ENCODE measurements around the gene LRRC52. TPM values are rescaled to one million over a fixed set of nuclear protein-coding genes. Genes with fewer than 3 reads are reported as not detected.

Gene LRRC52
- total RNA-seq, 2 donors from 2014 or later = not detected

DNA sequence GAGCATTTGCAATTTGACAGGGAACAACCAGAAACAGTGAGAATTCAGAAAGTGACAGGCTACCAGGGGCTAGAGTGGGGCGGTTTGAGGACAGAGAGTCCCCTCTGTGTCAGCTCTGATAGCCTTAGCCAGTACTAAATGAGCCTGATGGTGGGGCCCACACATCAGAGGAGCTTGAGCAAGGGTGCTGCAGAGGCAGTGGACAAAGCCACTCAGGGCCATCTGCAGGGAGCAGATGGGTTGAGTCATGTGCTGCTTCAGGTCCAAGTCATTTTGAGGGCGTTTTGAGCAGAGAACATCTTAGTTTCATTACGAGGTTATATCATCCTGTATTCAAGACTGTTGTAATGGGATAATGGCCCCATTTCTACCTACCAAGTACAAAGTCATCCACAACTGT lies 7.7 kb downstream of the LRRC52 start:
- Histone ChIP-seq H3K4me3 (ENCODE audit: low read length) (no peak overlapping the region), H3K4me1 (ENCODE audit: control insufficient read depth, insufficient read depth, low read length) (no peaks in the 10 kb centered on the region), H3K27me3 (ENCODE audit: control insufficient read depth, insufficient read depth, low read length, poor library complexity, severe bottlenecking) (peaks cover 10% of the 10 kb centered on the region), H3K9me3 (ENCODE audit: control insufficient read depth, low read length) (no peaks in the 10 kb centered on the region), H3K9ac (ENCODE audit: extremely low read depth, low read length, poor library complexity, severe bottlenecking) (no peak overlapping the region), H3K27ac (ENCODE audit: low read depth, low read length) (no peak overlapping the region), H3K36me3 (ENCODE audit: control insufficient read depth, insufficient read depth, low read length) (no peaks in the 10 kb centered on the region)
- Mint-ChIP-seq H3K9me3 (no peaks in the 10 kb centered on the region), H3K27ac (no peak overlapping the region), H3K4me1 (no peaks in the 10 kb centered on the region), H3K4me3 (no peak overlapping the region), H3K36me3 (ENCODE audit: low read depth) (no peaks in the 10 kb centered on the region), H3K27me3 (ENCODE audit: insufficient read depth) (peaks cover 31% of the 10 kb centered on the region)
- WGBS, 2 experiments (ENCODE audit: insufficient coverage in 1 of 2, insufficient read length in 1 of 2) = 80 to 88% methylated on average over 1 to 3 of the region's 3 CpGs
- TF ChIP-seq, protein P1, sequence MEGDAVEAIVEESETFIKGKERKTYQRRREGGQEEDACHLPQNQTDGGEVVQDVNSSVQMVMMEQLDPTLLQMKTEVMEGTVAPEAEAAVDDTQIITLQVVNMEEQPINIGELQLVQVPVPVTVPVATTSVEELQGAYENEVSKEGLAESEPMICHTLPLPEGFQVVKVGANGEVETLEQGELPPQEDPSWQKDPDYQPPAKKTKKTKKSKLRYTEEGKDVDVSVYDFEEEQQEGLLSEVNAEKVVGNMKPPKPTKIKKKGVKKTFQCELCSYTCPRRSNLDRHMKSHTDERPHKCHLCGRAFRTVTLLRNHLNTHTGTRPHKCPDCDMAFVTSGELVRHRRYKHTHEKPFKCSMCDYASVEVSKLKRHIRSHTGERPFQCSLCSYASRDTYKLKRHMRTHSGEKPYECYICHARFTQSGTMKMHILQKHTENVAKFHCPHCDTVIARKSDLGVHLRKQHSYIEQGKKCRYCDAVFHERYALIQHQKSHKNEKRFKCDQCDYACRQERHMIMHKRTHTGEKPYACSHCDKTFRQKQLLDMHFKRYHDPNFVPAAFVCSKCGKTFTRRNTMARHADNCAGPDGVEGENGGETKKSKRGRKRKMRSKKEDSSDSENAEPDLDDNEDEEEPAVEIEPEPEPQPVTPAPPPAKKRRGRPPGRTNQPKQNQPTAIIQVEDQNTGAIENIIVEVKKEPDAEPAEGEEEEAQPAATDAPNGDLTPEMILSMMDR (conservative IDR thresholded peaks at IDR 0.05) = no peak
- no peak for DNase-seq

- no peak overlapping the region for H3K27ac ChIP-seq (ENCODE audit: low read depth, low read length)
- peaks cover 8% of the 10 kb centered on the region for H3K4me1 Mint-ChIP-seq
- no peak overlapping the region for H3K4me3 Mint-ChIP-seq
- H3K4me1 ChIP-seq (ENCODE audit: control insufficient read depth, insufficient read depth, low read length) = no peaks in the 10 kb centered on the region
- no peak overlapping the region for H3K27ac Mint-ChIP-seq
- H3K27me3 Mint-ChIP-seq (ENCODE audit: insufficient read depth) = peaks cover 17% of the 10 kb centered on the region
- DNase-seq = peak; percentile 58
- no peaks in the 10 kb centered on the region for H3K9me3 ChIP-seq (ENCODE audit: control insufficient read depth, low read length)
- no peaks in the 10 kb centered on the region for H3K9me3 Mint-ChIP-seq
- no peaks in the 10 kb centered on the region for H3K27me3 ChIP-seq (ENCODE audit: control insufficient read depth, insufficient read depth, low read length, poor library complexity, severe bottlenecking)
- TF ChIP-seq, protein P1 (conservative IDR thresholded peaks at IDR 0.05) = no peak
- no peak overlapping the region for H3K9ac ChIP-seq (ENCODE audit: extremely low read depth, low read length, poor library complexity, severe bottlenecking)
- H3K36me3 ChIP-seq (ENCODE audit: control insufficient read depth, insufficient read depth, low read length) = no peaks in the 10 kb centered on the region
- WGBS, 2 experiments (ENCODE audit: insufficient coverage in 1 of 2, insufficient read length in 1 of 2) = 67% methylated on average over 3 to 9 of the region's 9 CpGs
- no peaks in the 10 kb centered on the region for H3K36me3 Mint-ChIP-seq (ENCODE audit: low read depth)
- no peak overlapping the region for H3K4me3 ChIP-seq (ENCODE audit: low read length)
These were observed 17.3 kb downstream of the LRRC52 start for GRCh38 chr1:165560883-165561656.

- H3K4me3 ChIP-seq (ENCODE audit: low read length) = no peak overlapping the region
- no peaks in the 10 kb centered on the region for H3K36me3 ChIP-seq (ENCODE audit: control insufficient read depth, insufficient read depth, low read length)
- no peak overlapping the region for H3K9ac ChIP-seq (ENCODE audit: extremely low read depth, low read length, poor library complexity, severe bottlenecking)
- no peak overlapping the region for H3K27ac ChIP-seq (ENCODE audit: low read depth, low read length)
- TF ChIP-seq, protein P1 (conservative IDR thresholded peaks at IDR 0.05) = no peak
- peaks cover 8% of the 10 kb centered on the region for H3K4me1 Mint-ChIP-seq
- H3K4me1 ChIP-seq (ENCODE audit: control insufficient read depth, insufficient read depth, low read length) = no peaks in the 10 kb centered on the region
- no peaks in the 10 kb centered on the region for H3K27me3 ChIP-seq (ENCODE audit: control insufficient read depth, insufficient read depth, low read length, poor library complexity, severe bottlenecking)
- H3K36me3 Mint-ChIP-seq (ENCODE audit: low read depth) = no peaks in the 10 kb centered on the region
- H3K27me3 Mint-ChIP-seq (ENCODE audit: insufficient read depth) = peaks cover 16% of the 10 kb centered on the region
- DNase-seq = no peak
- no peak overlapping the region for H3K4me3 Mint-ChIP-seq
- H3K27ac Mint-ChIP-seq = no peak overlapping the region
- WGBS, 2 experiments (ENCODE audit: insufficient coverage in 1 of 2, insufficient read length in 1 of 2) = 95 to 96% methylated on average over 6 to 7 of the region's 7 CpGs
- no peaks in the 10 kb centered on the region for H3K9me3 Mint-ChIP-seq
- no peaks in the 10 kb centered on the region for H3K9me3 ChIP-seq (ENCODE audit: control insufficient read depth, low read length)
These were observed 18.8 kb downstream of the LRRC52 start for GRCh38 chr1:165562571-165562970.
